OCI-LY7 (cell line): Measurements from ENCODE around the gene MAP3K8. TPM values are rescaled to one million over a fixed set of nuclear protein-coding genes. Genes with fewer than 3 reads are reported as not detected.

Experiments
- BruUV-seq: library from RNA; stranded (reverse); fragments of 400-500 nt; replicated peaks from 2 replicates; lab custom pipeline; 2021; lab: Mats Ljungman, UMichigan
- CTCF ChIA-PET: fragments of 300-600 bp; sonication (Branson Sonifier 250); formaldehyde crosslinking; loops from one replicate; lab custom pipeline; 2022; ENCODE audit warnings: antibody characterized with exemption; ENCODE audit not compliant: unreplicated experiment; lab: Charles Lee
- POLR2A ChIA-PET: fragments of 300-600 bp; sonication (Branson Sonifier 250); formaldehyde crosslinking; loops from one replicate; lab custom pipeline; 2022; ENCODE audit warnings: antibody characterized with exemption; lab: Charles Lee
- DNase-seq: peaks from one replicate; pipeline ENCODE4 v3.0.0-alpha.2; 2015; ENCODE audit warnings: low spot score
- H2AFZ ChIP-seq: fragments of 200-600 bp; sonication (generic), shearing (Covaris generic); 2 replicates; pipeline ENCODE4 v1.6.1; 2014; ENCODE audit warnings: mild to moderate bottlenecking, antibody characterized with exemption, low read length, moderate library complexity
- H3K27ac ChIP-seq: fragments of 200-600 bp; sonication (generic); 2 replicates; pipeline ENCODE4 v1.5.1; 2014; ENCODE audit warnings: mixed run types, low read depth, mild to moderate bottlenecking, moderate library complexity, low read length, inconsistent platforms; ENCODE audit not compliant: poor library complexity, severe bottlenecking
- H3K36me3 ChIP-seq: fragments of 200-600 bp; sonication (generic); 2 replicates; pipeline ENCODE4 v1.6.1; 2014; ENCODE audit warnings: mild to moderate bottlenecking, antibody characterized with exemption, low read length, moderate library complexity, mixed read lengths; ENCODE audit not compliant: insufficient read depth
- H3K4me1 ChIP-seq: fragments of 200-600 bp; sonication (generic); 2 replicates; pipeline ENCODE4 v1.5.1; 2014; ENCODE audit warnings: mild to moderate bottlenecking, low read length; ENCODE audit not compliant: insufficient read depth, poor library complexity, severe bottlenecking
- H3K4me2 ChIP-seq: fragments of 200-600 bp; sonication (generic); 2 replicates; pipeline ENCODE4 v1.6.1; 2014; ENCODE audit warnings: mild to moderate bottlenecking, low read length
- H3K4me3 ChIP-seq: fragments of 200-600 bp; sonication (generic); 2 replicates; pipeline ENCODE4 v1.5.1; 2014; ENCODE audit warnings: mild to moderate bottlenecking, low read depth, low read length; ENCODE audit not compliant: poor library complexity, severe bottlenecking
- H3K79me2 ChIP-seq: fragments of 200-600 bp; sonication (generic); 2 replicates; pipeline ENCODE4 v1.6.1; 2016; ENCODE audit warnings: low read depth, mild to moderate bottlenecking, low read length, moderate library complexity, mixed read lengths; ENCODE audit not compliant: insufficient read depth
- H3K9me2 ChIP-seq: fragments of 200-600 bp; sonication (generic); 2 replicates; pipeline ENCODE4 v1.6.1; 2016; ENCODE audit warnings: mild to moderate bottlenecking, low read length, mixed read lengths; ENCODE audit not compliant: insufficient read depth
- H3K9me3 ChIP-seq: fragments of 200-600 bp; sonication (generic); 2 replicates; pipeline ENCODE4 v1.6.1; 2014; ENCODE audit warnings: mild to moderate bottlenecking, mixed run types, low read length, mixed read lengths
- H4K20me1 ChIP-seq: fragments of 200-600 bp; sonication (generic); 2 replicates; pipeline ENCODE4 v1.6.1; 2014; ENCODE audit warnings: mild to moderate bottlenecking, antibody characterized with exemption, low read length, moderate library complexity, mixed read lengths; ENCODE audit not compliant: insufficient read depth
- CTCF ChIP-seq: fragments of 200-600 bp; sonication (generic); conservative IDR thresholded peaks from 2 replicates; pipeline ENCODE4 v1.5.1; 2014; ENCODE audit warnings: mild to moderate bottlenecking, antibody characterized with exemption, low read length, moderate library complexity, mixed read lengths
- EZH2phosphoT487 ChIP-seq: fragments of 200-600 bp; sonication (generic); IDR thresholded peaks from 2 replicates; pipeline ENCODE4 v1.6.1; 2018; ENCODE audit warnings: low read depth, borderline replicate concordance, mild to moderate bottlenecking, mixed run types, antibody characterized with exemption, low read length, moderate library complexity, mixed read lengths
- intact Hi-C: fragments of 100-400 bp; cut with micrococcal nuclease; formaldehyde crosslinking; loops from one replicate; pipeline ENCODE4 v1.10.0; 2022; ENCODE audit not compliant: unreplicated experiment
- total RNA-seq, 2 experiments: library from RNA; depleted of rRNA in 1 of 2; stranded (reverse); fragments of >200 nt in 1 of 2; shearing (Covaris generic) in 1 of 2; gene quantifications; 2 replicates each; pipeline ENCODE4 v1.2.3, GENCODE V29; 2014 to 2022

The MAP3K8 gene
- total RNA-seq, 2 experiments from 2014 or later = 10.8 to 21.9 TPM

GRCh38 chr10:30390207-30390606 is 43.8 kb upstream of the MAP3K8 start:
- Histone ChIP-seq H4K20me1 (no peaks in the 10 kb centered on the region), H2AFZ (no peak overlapping the region), H3K9me2 (no peaks in the 10 kb centered on the region), H3K4me2 (no peak overlapping the region), H3K36me3 (no peaks in the 10 kb centered on the region), H3K4me1 (no peaks in the 10 kb centered on the region), H3K4me3 (no peak overlapping the region), H3K9me3 (no peaks in the 10 kb centered on the region), H3K27ac (no peak overlapping the region), H3K79me2 (no peaks in the 10 kb centered on the region)
- intact Hi-C loops = no loop called here
- CTCF ChIA-PET = no interaction called here
- no peak for TF ChIP-seq EZH2phosphoT487
- TF ChIP-seq CTCF = no peak
- no peak for DNase-seq
- no TSS peak for BruUV-seq
- POLR2A ChIA-PET = interaction anchor here (0.6 to 1.9 kb wide), 3 partner anchors 16 to 192 kb away, joined by 3 to 6 read pairs (median 5); no protein-coding TSS in a partner anchor

GRCh38 chr10:30391266-30391665 is 42.7 kb upstream of the MAP3K8 start:
- no TSS peak for BruUV-seq
- intact Hi-C loops = no loop called here

More at GRCh38 chr10:30391266-30391665, 42.7 kb upstream of the MAP3K8 start:
- Histone ChIP-seq H2AFZ (no peak overlapping the region), H3K9me3 (no peaks in the 10 kb centered on the region), H3K4me3 (no peak overlapping the region), H3K27ac (no peak overlapping the region), H3K36me3 (no peaks in the 10 kb centered on the region), H3K79me2 (no peaks in the 10 kb centered on the region), H3K4me2 (no peak overlapping the region), H3K4me1 (no peaks in the 10 kb centered on the region), H4K20me1 (no peaks in the 10 kb centered on the region), H3K9me2 (no peaks in the 10 kb centered on the region)
- no peak for TF ChIP-seq EZH2phosphoT487
- no peak for TF ChIP-seq CTCF
- ChIA-PET CTCF (interaction anchor here (0.9 to 1.4 kb wide), 3 partner anchors 144 to 200 kb away, joined by 3 read pairs; no protein-coding TSS in a partner anchor), POLR2A (interaction anchor here (0.5 to 1.7 kb wide), 2 partner anchors 17 to 535 kb away, joined by 4 to 6 read pairs; no protein-coding TSS in a partner anchor)
- no peak for DNase-seq
